HG03095 (cell line): ENCODE data around the gene DMD.
"Not testable (repeated sequence)": the region's sequence is repeated elsewhere in the genome, so short reads cannot be mapped to it uniquely, and the experiment has no call there.

Source experiments
- ATAC-seq: cut with Tn5 transposase; IDR thresholded peaks from one replicate; pipeline ENCODE4 v1.9.1; 2021; ENCODE audit warnings: moderate library complexity; ENCODE audit not compliant: unreplicated experiment

The DMD gene

GRCh38 chrX:33211356-33212260 lies at the start of gene DMD:
Gene DMD (minus strand): TSS chrX:33211549. CDS start chrX:33211312, 237 bp downstream.
- no peak for ATAC-seq

GRCh38 chrX:33252306-33252825 lies 41.0 kb upstream of the DMD start:
- no peak for ATAC-seq

GRCh38 chrX:33218819-33219218 lies 7.5 kb upstream of the DMD start:
- no peak for ATAC-seq

GRCh38 chrX:33210156-33210555 lies 1.2 kb downstream of the DMD start:
- ATAC-seq, result no peak

GRCh38 chrX:33207056-33207455 lies 4.3 kb downstream of the DMD start:
- no peak for ATAC-seq

- no peak for ATAC-seq
Measured at GRCh38 chrX:33205321-33205720, 6.0 kb downstream of the DMD start.

GRCh38 chrX:33204889-33205288 lies 6.5 kb downstream of the DMD start:
- no peak for ATAC-seq

- ATAC-seq, result no peak
Measured at GRCh38 chrX:33198561-33199279, 12.6 kb downstream of the DMD start.

- ATAC-seq, result no peak
Measured at GRCh38 chrX:33195698-33196097, 15.7 kb downstream of the DMD start.

GRCh38 chrX:33194876-33195433 lies 16.4 kb downstream of the DMD start:
- ATAC-seq, result no peak

- ATAC-seq, result no peak
Measured at GRCh38 chrX:33194289-33194688, 17.1 kb downstream of the DMD start.

GRCh38 chrX:33190016-33190415 lies 21.3 kb downstream of the DMD start:
- ATAC-seq, result no peak

GRCh38 chrX:33188881-33189280 lies 22.5 kb downstream of the DMD start:
- ATAC-seq, result no peak

- no peak for ATAC-seq
Measured at GRCh38 chrX:33188286-33188685, 23.1 kb downstream of the DMD start.

GRCh38 chrX:33184803-33185202 lies 26.5 kb downstream of the DMD start:
- not testable (repeated sequence) for ATAC-seq

- ATAC-seq, result no peak
Measured at GRCh38 chrX:33183361-33183760, 28.0 kb downstream of the DMD start.

GRCh38 chrX:33178690-33179089 lies 32.7 kb downstream of the DMD start:
- no peak for ATAC-seq

GRCh38 chrX:33178218-33178617 lies 33.1 kb downstream of the DMD start:
- ATAC-seq, result no peak

- no peak for ATAC-seq
Measured at GRCh38 chrX:33175201-33175600, 36.1 kb downstream of the DMD start.

GRCh38 chrX:33171041-33171440 lies 40.3 kb downstream of the DMD start:
- ATAC-seq, result no peak

GRCh38 chrX:33161829-33162228 lies 49.5 kb downstream of the DMD start:
- ATAC-seq, result no peak

- ATAC-seq, result no peak
Measured at GRCh38 chrX:33160273-33160672, 51.1 kb downstream of the DMD start.
